ENCODE data around the gene OPRD1. TPM values are rescaled to one million over a fixed set of nuclear protein-coding genes. Genes with fewer than 3 reads are reported as not detected.

OPRD1 gene
- total RNA-seq, 2 experiments from 2014 or later = 0.02 TPM; not detected in 1

GRCh38 chr1:28775121-28775942, 36.6 kb upstream of the OPRD1 start:
- intact Hi-C loops (cut with micrococcal nuclease) = no loop called here
- Mint-ChIP-seq H3K4me1 (ENCODE audit: low read depth) (peaks cover 4% of the 10 kb centered on the region), H3K36me3 (ENCODE audit: low read depth) (peaks cover 5% of the 10 kb centered on the region), H3K9me3 (no peaks in the 10 kb centered on the region), H3K27me3 (no peaks in the 10 kb centered on the region), H3K4me3 (peak overlapping the region; percentile 68), H3K27ac (peak overlapping the region; percentile 71)
- ChIA-PET POLR2A (interaction anchor here (0.7 to 1.6 kb wide), 9 partner anchors 10 to 421 kb away, joined by 3 to 4 read pairs (median 3); partner anchors contain the start of gene YTHDF2), CTCF (interaction anchor here (0.6 to 3.4 kb wide), 13 partner anchors 9 to 427 kb away, joined by 3 to 43 read pairs (median 4); partner anchors contain the start of gene YTHDF2)
- DNase-seq (peak; percentile 71), ATAC-seq (peak; percentile 94)
- TF ChIP-seq CTCF (IDR thresholded peaks at IDR 0.05) = no peak

DNA sequence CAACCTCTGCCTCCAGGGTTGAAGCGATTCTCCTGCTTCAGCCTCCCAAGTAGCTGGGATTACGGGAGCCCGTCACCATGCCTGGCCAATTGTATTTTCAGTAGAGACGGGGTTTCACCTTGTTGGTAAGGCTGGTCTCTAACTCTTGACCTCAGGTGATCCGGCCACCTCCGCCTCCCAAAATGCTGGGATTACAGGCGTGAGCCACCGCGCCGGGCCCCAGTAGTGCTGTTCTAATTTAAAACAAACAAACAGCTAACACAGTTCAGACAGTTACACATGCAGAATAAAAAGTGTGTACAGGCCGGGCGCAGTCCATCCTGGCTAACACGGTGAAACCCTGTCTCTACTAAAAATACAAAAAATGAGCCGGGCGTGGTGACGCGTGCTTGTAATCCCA, 35.6 kb upstream of the OPRD1 start:
- Mint-ChIP-seq H3K36me3 (ENCODE audit: low read depth) (peaks cover 5% of the 10 kb centered on the region), H3K4me3 (no peak overlapping the region), H3K9me3 (no peaks in the 10 kb centered on the region), H3K4me1 (ENCODE audit: low read depth) (peaks cover 4% of the 10 kb centered on the region), H3K27me3 (no peaks in the 10 kb centered on the region), H3K27ac (no peak overlapping the region)
- ChIA-PET POLR2A (interaction anchor here (1.1 to 1.4 kb wide), 3 partner anchors 31 to 420 kb away, joined by 3 read pairs; no protein-coding TSS in a partner anchor), CTCF (interaction anchor here (0.9 to 3.4 kb wide), 6 partner anchors 8 to 105 kb away, joined by 4 to 43 read pairs (median 12); no protein-coding TSS in a partner anchor)
- intact Hi-C loops (cut with micrococcal nuclease) = no loop called here
- no peak for TF ChIP-seq CTCF (IDR thresholded peaks at IDR 0.05)
- ATAC-seq = no peak
- no peak for DNase-seq

DNA sequence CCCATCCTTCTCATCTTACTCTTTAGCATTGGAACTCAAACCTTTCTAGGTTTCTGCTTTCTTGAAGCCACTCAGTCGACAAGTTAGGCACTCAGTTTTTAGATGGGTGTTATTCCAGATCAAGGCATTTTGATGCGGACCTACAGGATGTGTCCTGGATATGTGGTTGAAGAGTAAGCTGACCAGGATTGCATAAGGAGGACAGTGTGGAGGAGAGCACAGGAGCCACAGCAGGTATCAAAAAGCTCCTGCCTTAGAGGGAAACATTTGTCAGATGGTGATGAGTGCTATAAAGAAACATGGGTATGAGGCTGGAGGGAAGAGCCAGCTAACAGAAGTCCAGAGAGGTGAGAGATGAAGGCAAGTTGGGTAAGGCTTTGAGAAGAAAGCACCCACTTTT, 33.9 kb upstream of the OPRD1 start:
- Mint-ChIP-seq H3K4me1 (ENCODE audit: low read depth) (peaks cover 4% of the 10 kb centered on the region), H3K9me3 (no peaks in the 10 kb centered on the region), H3K27ac (no peak overlapping the region), H3K36me3 (ENCODE audit: low read depth) (peaks cover 1% of the 10 kb centered on the region), H3K27me3 (no peaks in the 10 kb centered on the region), H3K4me3 (no peak overlapping the region)
- DNase-seq = no peak
- POLR2A ChIA-PET = no interaction called here
- no peak for ATAC-seq
- intact Hi-C loops (cut with micrococcal nuclease) = no loop called here
- CTCF ChIA-PET = interaction anchor here (0.8 to 1.2 kb wide), 2 partner anchors 99 to 256 kb away, joined by 3 to 6 read pairs; no protein-coding TSS in a partner anchor
- TF ChIP-seq CTCF (IDR thresholded peaks at IDR 0.05) = no peak

DNA sequence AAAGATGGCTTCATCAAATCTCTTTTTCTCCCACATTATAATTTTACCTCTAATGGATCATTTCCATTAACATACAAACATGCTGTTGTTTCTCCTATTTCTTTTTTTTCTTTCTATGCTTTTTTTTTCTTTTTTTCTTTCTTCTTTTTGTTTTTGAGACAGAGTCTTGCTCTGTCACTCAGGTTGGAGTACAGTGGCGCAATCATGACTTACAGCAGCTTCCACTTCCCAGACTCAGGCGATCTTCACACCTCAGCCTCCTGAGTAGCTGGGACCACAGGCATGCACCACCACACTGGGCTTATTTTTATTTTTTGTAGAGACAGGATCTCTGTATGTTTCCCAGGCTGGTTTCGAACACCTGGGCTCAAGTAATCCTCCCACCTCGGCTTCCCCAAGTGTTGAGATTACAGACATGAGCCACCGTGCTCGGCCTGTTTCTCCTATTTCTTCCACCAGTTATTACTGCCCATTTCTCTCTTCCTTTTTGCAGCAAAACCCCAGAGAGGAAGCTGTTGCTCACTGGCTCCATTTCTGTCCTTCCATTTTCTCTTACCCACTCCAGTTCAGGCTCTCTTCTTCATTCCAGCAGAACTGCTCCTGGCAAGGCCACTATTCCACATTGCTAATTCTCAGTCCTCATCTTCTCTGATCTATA, 32.1 kb upstream of the OPRD1 start:
- TF ChIP-seq CTCF (IDR thresholded peaks at IDR 0.05) = no peak
- Mint-ChIP-seq H3K9me3 (no peaks in the 10 kb centered on the region), H3K36me3 (ENCODE audit: low read depth) (no peaks in the 10 kb centered on the region), H3K27me3 (no peaks in the 10 kb centered on the region), H3K27ac (no peak overlapping the region), H3K4me1 (ENCODE audit: low read depth) (peaks cover 2% of the 10 kb centered on the region), H3K4me3 (no peak overlapping the region)
- ATAC-seq (no peak), DNase-seq (no peak)
- ChIA-PET POLR2A (no interaction called here), CTCF (interaction anchor here (1.5 kb wide), 1 partner anchor 97 kb away, joined by 6 read pairs; no protein-coding TSS in a partner anchor)
- intact Hi-C loops (cut with micrococcal nuclease) = loop anchor here (10.0 kb wide), 1 partner anchor 425 kb away; no protein-coding TSS in a partner anchor
